HG03039 (cell line): ENCODE measurements around the gene NDC80.
"Not testable (repeated sequence)": the region's sequence is repeated elsewhere in the genome, so short reads cannot be mapped to it uniquely, and the experiment has no call there.

Experiments used
- ATAC-seq: cut with Tn5 transposase; IDR thresholded peaks from one replicate; pipeline ENCODE4 v1.9.1; 2021; ENCODE audit warnings: mild to moderate bottlenecking, moderate library complexity; ENCODE audit not compliant: unreplicated experiment

NDC80 gene

GRCh38 chr18:2617401-2617998 is 46.1 kb downstream of the NDC80 start:
- no peak for ATAC-seq

DNA sequence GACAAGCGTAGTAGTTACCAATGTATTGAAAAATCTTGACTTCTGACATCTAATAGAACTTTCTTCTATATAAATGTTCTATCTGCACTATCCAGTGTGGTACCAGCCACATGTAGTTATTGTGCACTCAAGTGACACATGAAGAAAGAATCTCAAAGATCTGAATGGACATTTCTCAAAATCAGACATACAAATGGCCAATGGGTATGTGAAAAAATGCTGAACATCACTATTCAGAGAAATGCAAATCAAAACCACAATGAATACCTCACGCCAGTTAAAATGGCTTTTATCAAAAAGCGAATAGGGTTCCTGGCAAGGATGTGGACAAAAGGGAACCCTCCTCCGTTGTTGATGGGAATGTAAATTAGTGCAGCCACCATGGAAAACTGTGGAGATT is 46.7 kb downstream of the NDC80 start:
- ATAC-seq: no peak

DNA sequence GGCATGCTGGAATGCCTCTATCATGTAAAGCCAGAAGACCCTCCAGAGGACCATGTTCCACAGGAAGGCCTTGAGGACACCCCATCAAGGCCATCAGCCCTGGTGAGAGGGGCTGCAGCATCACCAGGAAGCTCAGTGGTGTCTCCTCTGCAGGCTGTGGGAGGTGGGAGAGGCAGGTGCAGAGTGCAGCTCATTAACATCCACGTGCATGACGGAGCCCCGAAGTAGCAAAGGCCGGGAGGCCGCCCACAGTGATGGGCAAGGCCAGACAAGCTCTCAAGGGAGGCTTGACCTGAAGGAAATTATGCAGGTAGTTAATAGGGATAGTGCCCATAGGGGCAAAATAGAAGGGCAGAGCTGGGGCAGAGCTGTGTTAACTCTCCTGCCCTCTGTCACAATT is 53.9 kb downstream of the NDC80 start:
- no peak for ATAC-seq

DNA sequence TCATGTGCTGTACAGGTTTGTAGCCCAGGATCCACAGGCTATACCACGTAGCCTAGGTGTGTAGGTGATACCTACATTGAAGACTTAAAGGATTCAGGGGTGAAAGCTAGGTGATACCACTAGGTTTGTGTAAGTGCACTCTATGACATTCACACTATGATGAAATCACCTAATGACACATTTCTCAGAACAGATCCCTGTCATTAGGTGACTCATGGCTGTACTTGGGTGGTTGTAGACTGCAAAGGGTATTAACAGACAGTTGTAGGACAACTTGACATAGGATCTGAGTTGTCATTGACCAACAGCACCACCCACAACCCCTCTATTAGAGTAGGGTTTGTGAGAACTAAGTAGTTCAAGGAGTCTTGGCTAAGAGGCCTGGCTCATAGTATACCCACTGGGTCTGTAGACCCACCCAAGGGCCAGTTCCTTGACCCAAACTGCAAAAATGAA is 56.5 kb downstream of the NDC80 start:
- no peak for ATAC-seq

DNA sequence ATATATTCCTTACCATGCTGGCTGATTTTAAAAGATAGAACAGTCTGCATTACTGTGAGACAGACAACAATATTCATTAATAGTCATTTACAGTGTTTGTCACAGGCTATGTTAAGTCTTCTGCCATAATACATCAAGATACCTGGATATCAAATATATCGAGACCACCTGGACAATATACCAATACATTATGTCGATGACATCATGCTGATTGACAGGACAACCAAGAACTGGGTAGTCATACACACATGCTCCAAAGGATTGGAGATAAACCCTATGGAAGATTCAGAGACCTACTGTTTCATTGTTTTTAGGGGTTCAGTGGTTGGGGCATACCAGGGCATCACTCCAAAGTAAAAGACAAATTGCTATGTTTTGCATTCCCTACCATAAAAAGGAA is 57.6 kb downstream of the NDC80 start:
- no peak for ATAC-seq

DNA sequence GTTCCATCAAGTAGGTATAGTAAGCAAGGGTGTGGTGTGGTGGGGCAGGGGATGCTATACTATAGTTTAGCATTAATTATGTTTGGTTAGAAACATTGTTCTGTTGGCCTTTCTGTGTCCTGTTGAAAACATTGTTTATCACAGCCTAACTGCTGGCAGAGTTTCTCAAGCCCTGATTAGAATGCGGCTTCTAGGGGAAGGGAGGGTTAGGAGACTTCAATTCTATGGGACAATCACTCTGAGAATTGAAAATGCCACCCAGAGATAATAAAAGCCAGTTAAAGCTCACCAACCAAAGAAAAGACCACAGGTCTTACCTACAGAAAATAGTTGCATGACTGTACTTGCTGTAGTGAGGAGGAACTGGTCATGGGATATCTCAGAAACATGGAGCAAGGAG is 64.2 kb downstream of the NDC80 start:
- ATAC-seq: no peak

DNA sequence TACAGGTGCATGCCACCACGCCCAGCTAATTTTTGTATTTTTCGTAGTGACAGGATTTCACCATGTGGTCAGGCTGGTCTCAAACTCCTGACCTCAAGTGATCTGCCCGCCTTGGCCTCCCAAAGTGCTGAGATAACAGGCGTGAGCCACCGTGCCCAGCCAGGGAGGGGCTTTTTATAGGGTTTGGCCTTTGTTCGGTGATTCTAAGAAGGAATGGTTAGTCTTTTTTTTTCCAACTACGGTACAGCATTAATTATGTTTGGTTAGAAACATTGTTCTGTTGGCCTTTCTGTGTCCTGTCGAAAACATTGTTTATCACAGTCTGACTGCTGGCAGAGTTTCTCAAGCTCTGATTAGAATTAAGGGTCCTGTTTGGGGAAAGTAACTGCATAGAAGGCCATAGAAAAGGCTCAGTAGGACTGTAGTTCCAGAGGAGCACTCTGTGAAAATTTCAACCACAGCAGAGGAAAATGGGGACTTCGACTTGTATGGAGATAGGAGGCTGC is 64.8 kb downstream of the NDC80 start:
- ATAC-seq: peak; percentile 12

DNA sequence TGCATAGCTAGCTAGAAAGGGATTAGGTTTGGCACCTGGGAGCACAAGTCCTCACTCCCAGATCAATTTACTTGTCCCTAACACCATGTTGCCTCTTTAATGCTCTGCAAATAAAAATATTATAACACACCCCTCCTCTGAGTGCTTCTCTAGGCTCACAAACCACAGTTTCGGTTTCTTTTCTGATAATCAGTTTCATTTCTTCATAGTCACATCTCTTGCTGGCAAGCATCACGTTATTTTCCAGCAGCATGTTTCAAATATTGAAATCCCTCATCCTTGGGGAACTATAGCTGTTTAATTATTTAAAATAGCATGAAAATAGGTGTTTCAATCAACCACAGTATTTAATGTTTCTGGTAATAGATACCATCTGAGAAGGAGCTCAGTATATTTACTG is 70.3 kb downstream of the NDC80 start:
- ATAC-seq: peak; percentile 55

DNA sequence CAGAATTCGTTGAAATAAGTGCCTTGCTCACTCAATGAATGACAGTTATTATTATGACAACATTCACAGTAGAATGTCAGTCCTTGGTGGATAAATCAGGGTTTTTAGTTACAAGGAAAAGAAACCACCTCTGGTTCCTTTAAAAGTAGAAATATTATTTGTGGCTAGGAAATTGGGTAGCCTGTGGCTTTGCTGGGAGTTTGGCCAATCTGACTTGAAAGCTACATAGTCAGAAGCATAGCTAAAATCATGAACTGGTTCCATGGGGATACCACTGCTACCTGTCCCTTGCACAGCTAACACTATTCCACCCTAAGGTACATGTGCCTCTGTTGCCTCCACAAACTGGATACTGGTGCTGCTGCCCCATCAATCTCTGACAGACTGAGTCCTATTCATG is 71.4 kb downstream of the NDC80 start:
- ATAC-seq: no peak

DNA sequence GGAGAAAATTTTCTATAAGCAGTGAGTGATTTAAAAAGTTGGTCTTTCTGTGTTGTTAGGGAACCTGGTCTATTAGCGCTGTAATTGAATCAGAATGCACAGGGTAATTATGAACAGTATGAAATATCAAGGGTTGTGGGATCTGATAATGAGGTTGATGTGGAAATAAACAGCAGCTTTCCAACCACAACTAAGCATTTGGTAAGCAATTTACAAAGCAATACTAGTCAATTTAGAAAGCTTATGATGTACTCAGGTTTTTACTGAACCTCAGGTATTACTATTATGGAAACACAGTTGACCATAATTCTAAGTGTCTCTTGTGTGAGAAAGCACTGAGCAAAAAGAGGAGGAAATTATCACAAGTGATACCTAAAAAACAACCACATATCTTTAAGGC is 73.2 kb downstream of the NDC80 start:
- no peak for ATAC-seq

- ATAC-seq: no peak
Measured at GRCh38 chr18:2651981-2652380, 80.6 kb downstream of the NDC80 start.

DNA sequence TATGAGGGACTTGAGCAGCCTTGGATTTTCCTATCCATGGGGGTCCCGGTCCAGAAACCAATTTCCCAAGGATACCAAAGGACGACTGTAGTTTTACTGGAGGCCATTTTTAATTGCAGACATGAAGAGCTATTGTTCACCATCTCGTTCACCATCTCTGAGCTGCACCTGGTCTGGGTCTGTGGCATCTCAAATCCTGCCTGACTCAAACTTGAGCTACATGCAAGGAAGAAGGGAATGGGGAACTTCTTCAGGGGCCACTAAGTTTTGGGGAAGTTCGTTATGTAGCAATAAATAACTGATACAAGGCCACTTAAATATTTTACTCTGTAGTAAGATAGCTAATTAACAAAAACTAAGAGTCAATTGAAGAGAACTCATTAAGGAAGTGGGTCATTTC is 82.1 kb downstream of the NDC80 start:
- no peak for ATAC-seq

GRCh38 chr18:2654169-2654927 is 83.0 kb downstream of the NDC80 start:
- no peak for ATAC-seq

GRCh38 chr18:2654928-2655177 is 83.5 kb downstream of the NDC80 start:
- peak; percentile 35 for ATAC-seq

- peak; percentile 69 for ATAC-seq
Measured at GRCh38 chr18:2655178-2655953, 84.0 kb downstream of the NDC80 start, which contains the start of gene SMCHD1. Gene SMCHD1, plus strand, starts transcription at chr18:2655726. Its CDS starts 350 bp downstream, at chr18:2656076.

GRCh38 chr18:2655954-2656236 is 84.5 kb downstream of the NDC80 start:
- ATAC-seq: peak; percentile 16

DNA sequence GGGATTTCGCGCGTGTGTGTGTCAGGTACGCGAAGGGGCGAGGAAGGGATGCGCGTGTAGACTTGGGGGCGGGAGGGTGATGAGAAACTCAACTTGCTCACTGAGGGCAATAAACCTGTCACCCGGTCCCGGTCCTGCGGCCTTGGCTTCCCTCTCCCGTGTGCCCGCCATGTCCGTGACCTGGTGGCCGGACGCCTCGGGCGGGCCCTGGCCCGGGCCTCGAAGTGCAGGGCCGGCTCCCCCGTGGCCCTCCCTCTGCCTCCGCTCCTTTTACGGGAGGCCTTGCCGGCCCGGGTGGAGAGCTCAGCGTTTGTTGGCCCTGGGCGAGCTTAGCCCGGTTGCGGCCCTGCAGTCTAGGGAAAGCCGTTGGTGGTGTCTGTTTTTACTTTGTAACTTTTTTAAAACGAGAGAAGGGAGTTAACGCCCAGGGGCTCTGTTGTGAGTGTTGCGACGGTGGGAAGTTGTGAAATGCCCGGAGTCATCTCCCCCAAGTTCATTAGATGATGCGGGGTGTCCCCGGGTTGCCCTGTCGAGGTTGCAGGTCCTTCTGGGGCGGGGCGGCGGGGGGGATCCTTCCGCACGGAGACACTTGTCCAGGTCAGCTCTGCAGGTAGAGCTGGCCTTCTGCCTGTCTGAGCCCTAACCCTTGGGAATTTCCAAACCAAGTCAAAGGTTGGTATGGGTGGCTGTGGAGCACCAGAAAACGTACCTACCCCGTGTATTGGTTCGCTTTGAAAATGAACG is 85.1 kb downstream of the NDC80 start:
- ATAC-seq: peak; percentile 14

- ATAC-seq: no peak
Measured at GRCh38 chr18:2656981-2657512, 85.7 kb downstream of the NDC80 start.

DNA sequence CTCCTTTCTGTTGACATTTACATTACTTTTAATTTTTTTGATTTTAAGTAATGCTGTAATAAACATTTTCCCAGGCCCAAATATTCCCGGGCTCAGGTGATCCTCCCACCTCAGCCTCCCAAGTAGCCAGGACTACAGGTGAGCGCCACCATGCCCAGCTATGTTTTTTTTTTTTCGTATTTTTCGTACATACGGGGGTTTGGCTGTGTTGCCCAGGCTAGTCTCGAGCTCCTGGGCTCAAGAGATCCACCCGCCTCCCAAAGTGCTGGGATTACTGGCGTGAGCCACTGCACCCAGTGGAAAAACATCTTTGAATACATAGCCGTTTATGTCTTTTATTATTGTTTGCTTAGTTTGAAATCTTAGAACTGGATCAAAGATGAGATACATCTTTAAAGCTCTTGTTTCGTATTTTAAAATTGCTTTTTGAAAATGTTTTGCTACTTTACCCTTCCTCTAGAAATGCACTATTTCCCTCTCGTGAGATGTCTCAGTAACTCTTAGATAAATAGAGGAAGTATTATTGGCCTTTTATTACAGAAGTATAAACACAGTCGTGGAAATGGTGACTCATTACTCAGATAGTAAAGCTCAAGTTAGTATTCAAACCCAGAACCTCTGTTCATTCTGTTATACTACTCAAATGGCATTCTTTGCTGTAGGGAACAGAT is 86.6 kb downstream of the NDC80 start:
- ATAC-seq: no peak

DNA sequence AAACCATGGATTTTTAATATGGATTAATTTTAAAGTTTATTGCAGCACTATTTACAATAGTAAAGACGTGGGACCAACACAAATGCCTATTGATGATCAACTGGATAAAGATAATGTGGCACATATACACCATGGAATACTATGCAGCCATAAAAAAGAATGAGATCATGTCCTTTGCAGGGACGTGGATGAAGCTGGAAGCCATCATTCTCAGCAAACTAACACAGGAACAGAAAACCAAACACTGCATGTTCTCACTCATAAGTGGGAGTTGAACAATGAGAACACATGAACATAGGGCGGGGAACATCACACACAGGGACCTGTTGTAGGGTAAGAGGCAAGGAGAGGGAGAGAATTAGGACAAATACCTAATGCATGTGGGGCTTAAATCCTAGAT is 89.5 kb downstream of the NDC80 start:
- not testable (repeated sequence) for ATAC-seq

DNA sequence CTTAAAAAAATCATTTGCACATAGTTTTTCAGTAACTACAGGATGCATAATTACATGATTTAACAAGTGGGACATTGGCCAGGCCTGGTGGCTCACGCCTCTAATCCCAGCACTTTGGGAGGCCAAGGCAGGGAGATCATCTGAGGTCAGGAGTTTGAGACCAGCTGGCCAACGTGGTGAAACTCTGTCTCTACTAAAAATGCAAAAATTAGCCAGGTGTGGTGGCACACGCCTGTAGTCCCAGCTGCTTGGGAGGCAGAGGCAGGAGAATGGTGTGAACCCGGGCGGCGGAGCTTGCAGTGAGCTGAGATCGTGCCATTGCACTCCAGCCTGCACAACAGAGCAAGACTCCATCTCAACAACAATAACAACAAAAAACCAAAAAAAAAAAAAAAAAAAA is 90.9 kb downstream of the NDC80 start:
- ATAC-seq: not testable (repeated sequence)
